H9 (cell line): ENCODE measurements around the gene NXT1. TPM values are rescaled to one million over a fixed set of nuclear protein-coding genes. Genes with fewer than 3 reads are reported as not detected.

Source experiments
- DNase-seq: peaks from one replicate; pipeline ENCODE4 v3.0.0-alpha.2; 2017
- H2AFZ ChIP-seq: one replicate; pipeline ENCODE4 v1.6.1; 2013; ENCODE audit warnings: mild to moderate bottlenecking, low read length, control low read depth, moderate library complexity
- H2AK5ac ChIP-seq: 2 replicates; pipeline ENCODE4 v1.6.1; 2013; ENCODE audit warnings: low read length, control low read depth, mixed read lengths; ENCODE audit not compliant: insufficient read length
- H2BK120ac ChIP-seq: one replicate; pipeline ENCODE4 v1.6.1; 2013; ENCODE audit warnings: low read depth, mild to moderate bottlenecking, low read length, control low read depth, inconsistent platforms; ENCODE audit not compliant: poor library complexity, severe bottlenecking
- H2BK12ac ChIP-seq: 2 replicates; pipeline ENCODE4 v1.6.1; 2013; ENCODE audit warnings: low read length, control low read depth, mixed read lengths, low read depth; ENCODE audit not compliant: insufficient read length
- H2BK15ac ChIP-seq: 2 replicates; pipeline ENCODE4 v1.6.1; 2013; ENCODE audit warnings: low read depth, low read length, control low read depth
- H2BK20ac ChIP-seq: one replicate; pipeline ENCODE4 v1.6.1; 2013; ENCODE audit warnings: low read depth, mild to moderate bottlenecking, low read length, control low read depth, inconsistent platforms; ENCODE audit not compliant: poor library complexity, severe bottlenecking
- H2BK5ac ChIP-seq: 2 replicates; pipeline ENCODE4 v1.6.1; 2013; ENCODE audit warnings: low read length, control low read depth, mixed read lengths; ENCODE audit not compliant: insufficient read length
- H3K14ac ChIP-seq: 2 replicates; pipeline ENCODE4 v1.6.1; 2013; ENCODE audit warnings: low read length, control low read depth; ENCODE audit not compliant: insufficient read depth
- H3K18ac ChIP-seq: 2 replicates; pipeline ENCODE4 v1.6.1; 2013; ENCODE audit warnings: low read depth, mild to moderate bottlenecking, mixed read lengths, low read length, control low read depth; ENCODE audit not compliant: insufficient read length
- H3K23ac ChIP-seq: 2 replicates; pipeline ENCODE4 v1.6.1; 2013; ENCODE audit warnings: low read length, control low read depth, mixed read lengths, low read depth; ENCODE audit not compliant: insufficient read length
- H3K23me2 ChIP-seq: 2 replicates; pipeline ENCODE4 v1.6.1; 2013; ENCODE audit warnings: low read depth, mild to moderate bottlenecking, mixed read lengths, low read length, control low read depth; ENCODE audit not compliant: insufficient read length, poor library complexity, severe bottlenecking
- H3K27ac ChIP-seq: 2 replicates; pipeline ENCODE4 v1.5.1; 2013; ENCODE audit warnings: low read length, control low read depth, mixed read lengths, low read depth; ENCODE audit not compliant: insufficient read length
- H3K27me3 ChIP-seq: 2 replicates; pipeline ENCODE4 v1.6.1; 2013; ENCODE audit warnings: low read length, control low read depth, inconsistent platforms; ENCODE audit not compliant: insufficient read depth
- H3K4ac ChIP-seq: 2 replicates; pipeline ENCODE4 v1.6.1; 2013; ENCODE audit warnings: low read depth, mild to moderate bottlenecking, control low read depth, inconsistent platforms, low read length, moderate library complexity
- H3K4me1 ChIP-seq: 2 replicates; pipeline ENCODE4 v1.6.1; 2013; ENCODE audit warnings: low read length, control low read depth, inconsistent platforms; ENCODE audit not compliant: insufficient read depth
- H3K4me2 ChIP-seq: 2 replicates; pipeline ENCODE4 v1.6.1; 2013; ENCODE audit warnings: low read length, control low read depth, mixed read lengths; ENCODE audit not compliant: insufficient read length, insufficient read depth
- H3K56ac ChIP-seq: 2 replicates; pipeline ENCODE4 v1.6.1; 2013; ENCODE audit warnings: low read depth, mild to moderate bottlenecking, mixed read lengths, low read length, control low read depth; ENCODE audit not compliant: insufficient read length
- H3K79me1 ChIP-seq: 2 replicates; pipeline ENCODE4 v1.6.1; 2013; ENCODE audit warnings: low read depth, mild to moderate bottlenecking, moderate library complexity, low read length, control low read depth, inconsistent platforms; ENCODE audit not compliant: insufficient read depth, poor library complexity, severe bottlenecking
- H3K79me2 ChIP-seq: 2 replicates; pipeline ENCODE4 v1.6.1; 2013; ENCODE audit warnings: low read length, control low read depth, inconsistent platforms; ENCODE audit not compliant: insufficient read depth
- H3K9ac ChIP-seq: 2 replicates; pipeline ENCODE4 v1.6.1; 2013; ENCODE audit warnings: low read length, control low read depth, mixed read lengths; ENCODE audit not compliant: insufficient read length; ENCODE audit errors: extremely low read depth
- H3K9me3 ChIP-seq: one replicate; pipeline ENCODE4 v1.6.1; 2013; ENCODE audit warnings: low read depth, low read length, inconsistent platforms; ENCODE audit not compliant: control insufficient read depth
- H3T11ph ChIP-seq: one replicate; pipeline ENCODE4 v1.6.1; 2013; ENCODE audit warnings: mild to moderate bottlenecking, low read length, control low read depth, inconsistent platforms
- H4K20me1 ChIP-seq: one replicate; pipeline ENCODE4 v1.6.1; 2013; ENCODE audit not compliant: control insufficient read depth, insufficient read length, insufficient read depth
- H4K5ac ChIP-seq: 2 replicates; pipeline ENCODE4 v1.6.1; 2013; ENCODE audit warnings: low read depth, mild to moderate bottlenecking, mixed read lengths, low read length, control low read depth; ENCODE audit not compliant: insufficient read length
- H4K8ac ChIP-seq: replicated peaks from 2 replicates; pipeline ENCODE4 v1.6.1; 2013; ENCODE audit warnings: low read length, control low read depth, mixed read lengths, low read depth; ENCODE audit not compliant: insufficient read length
- H4K91ac ChIP-seq: 2 replicates; pipeline ENCODE4 v1.6.1; 2013; ENCODE audit warnings: low read depth, mild to moderate bottlenecking, moderate library complexity, mixed read lengths, low read length, control low read depth; ENCODE audit not compliant: insufficient read length
- H3K27ac Mint-ChIP-seq, 3 experiments: 2 replicates in 2 of 3; 3 replicates in 1 of 3; pipeline ENCODE4 v1.8.0; 2020 to 2021; ENCODE audit warnings: mixed read lengths in 3 of 3, mild to moderate bottlenecking in 1 of 3, moderate library complexity in 1 of 3
- H3K27me3 Mint-ChIP-seq: 2 replicates; pipeline ENCODE4 v1.8.0; 2021; ENCODE audit warnings: low read depth, mild to moderate bottlenecking, moderate library complexity, mixed read lengths
- H3K36me3 Mint-ChIP-seq, 3 experiments: 2 replicates in 2 of 3; 3 replicates in 1 of 3; pipeline ENCODE4 v1.8.0; 2020 to 2021; ENCODE audit warnings: low read depth in 3 of 3, mixed read lengths in 3 of 3; ENCODE audit not compliant: insufficient read depth in 1 of 3
- H3K4me1 Mint-ChIP-seq, 2 experiments: 2 replicates each; pipeline ENCODE4 v1.8.0; 2020; ENCODE audit warnings: mixed read lengths in 2 of 2
- H3K4me3 Mint-ChIP-seq, 2 experiments: 2 replicates in 1 of 2; 3 replicates in 1 of 2; pipeline ENCODE4 v1.8.0; 2020 to 2021; ENCODE audit warnings: mild to moderate bottlenecking in 2 of 2, mixed read lengths in 2 of 2, moderate library complexity in 1 of 2
- H3K9me3 Mint-ChIP-seq, 2 experiments: 2 replicates in 1 of 2; 3 replicates in 1 of 2; pipeline ENCODE4 v1.8.0; 2020; ENCODE audit warnings: mild to moderate bottlenecking in 2 of 2, mixed read lengths in 2 of 2, moderate library complexity in 1 of 2
- WGBS: extraction: QIAGEN DNeasy Blood & Tissue Kit; methylation state at CpG from one replicate; pipeline ENCODE4 v1.1.7; 2013; ENCODE audit warnings: missing lambda C conversion rate, low lambda C conversion rate, mixed read lengths; ENCODE audit not compliant: insufficient read length; ENCODE audit errors: extremely low coverage; 5-methylcytosine and 5-hydroxymethylcytosine counted together
- total RNA-seq: library from RNA; stranded (reverse); gene quantifications from 2 replicates; pipeline ENCODE4 v1.2.1, GENCODE V29; 2021
- TF ChIP-seq, protein P1 (sequence below): fragments of 200-600 bp; sonication (generic); conservative IDR thresholded peaks from 3 replicates; pipeline ENCODE4 v1.8.0; 2021; ENCODE audit warnings: antibody characterized with exemption, mild to moderate bottlenecking

The NXT1 gene
- total RNA-seq, 1 experiment from 2014 or later, result 25.5 TPM

DNA sequence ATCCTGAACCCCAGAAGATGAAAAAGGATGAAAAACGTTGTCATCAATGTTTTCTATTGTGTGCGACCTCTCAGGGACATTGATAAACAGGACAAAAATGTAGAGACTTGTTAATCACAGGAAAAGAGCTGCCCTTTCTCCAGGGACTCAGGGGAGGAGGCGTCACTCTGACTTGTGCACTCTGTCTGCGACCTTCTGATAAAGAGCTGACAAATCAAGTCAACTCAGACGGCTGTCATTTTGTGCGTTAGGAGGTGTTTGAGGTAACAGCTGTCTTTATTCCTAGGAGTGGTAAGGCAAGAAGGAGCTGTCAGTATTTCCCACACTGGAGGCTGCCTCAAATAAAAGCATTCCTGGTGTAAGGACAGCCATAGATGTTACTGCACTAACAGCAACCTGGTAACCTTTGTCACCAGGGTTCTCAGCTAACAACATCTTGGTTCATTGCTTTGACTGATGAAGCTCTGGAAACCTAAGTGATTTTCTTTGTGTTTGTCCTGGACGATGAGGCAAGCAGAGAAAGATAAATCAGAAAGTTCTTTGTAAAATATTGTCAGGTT lies 38.6 kb upstream of the NXT1 start:
- H3K4ac ChIP-seq, result no peak overlapping the region
- no peak overlapping the region for H2BK12ac ChIP-seq
- H3K23me2 ChIP-seq, result no peaks in the 10 kb centered on the region
- no peak overlapping the region for H3K23ac ChIP-seq
- TF ChIP-seq, protein P1, sequence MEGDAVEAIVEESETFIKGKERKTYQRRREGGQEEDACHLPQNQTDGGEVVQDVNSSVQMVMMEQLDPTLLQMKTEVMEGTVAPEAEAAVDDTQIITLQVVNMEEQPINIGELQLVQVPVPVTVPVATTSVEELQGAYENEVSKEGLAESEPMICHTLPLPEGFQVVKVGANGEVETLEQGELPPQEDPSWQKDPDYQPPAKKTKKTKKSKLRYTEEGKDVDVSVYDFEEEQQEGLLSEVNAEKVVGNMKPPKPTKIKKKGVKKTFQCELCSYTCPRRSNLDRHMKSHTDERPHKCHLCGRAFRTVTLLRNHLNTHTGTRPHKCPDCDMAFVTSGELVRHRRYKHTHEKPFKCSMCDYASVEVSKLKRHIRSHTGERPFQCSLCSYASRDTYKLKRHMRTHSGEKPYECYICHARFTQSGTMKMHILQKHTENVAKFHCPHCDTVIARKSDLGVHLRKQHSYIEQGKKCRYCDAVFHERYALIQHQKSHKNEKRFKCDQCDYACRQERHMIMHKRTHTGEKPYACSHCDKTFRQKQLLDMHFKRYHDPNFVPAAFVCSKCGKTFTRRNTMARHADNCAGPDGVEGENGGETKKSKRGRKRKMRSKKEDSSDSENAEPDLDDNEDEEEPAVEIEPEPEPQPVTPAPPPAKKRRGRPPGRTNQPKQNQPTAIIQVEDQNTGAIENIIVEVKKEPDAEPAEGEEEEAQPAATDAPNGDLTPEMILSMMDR, result no peak
- no peak overlapping the region for H4K5ac ChIP-seq
- no peak overlapping the region for H2BK20ac ChIP-seq
- H4K91ac ChIP-seq, result no peak overlapping the region
- no CpG with 5 or more reads among the region's 7 CpGs for WGBS
- no peak overlapping the region for H4K8ac ChIP-seq
- no peaks in the 10 kb centered on the region for H3K79me1 ChIP-seq
- H3K36me3 Mint-ChIP-seq, result no peaks in the 10 kb centered on the region; a peak in 1 of 7 replicates
- H2AK5ac ChIP-seq, result no peak overlapping the region
- H3K27ac ChIP-seq, result no peak overlapping the region
- no peaks in the 10 kb centered on the region for H3K27me3 ChIP-seq
- no peak for DNase-seq
- H3K4me1 Mint-ChIP-seq, result no peaks in the 10 kb centered on the region
- H3K9ac ChIP-seq, result no peak overlapping the region
- H2BK5ac ChIP-seq, result no peak overlapping the region
- no peak overlapping the region for H2BK15ac ChIP-seq
- H3K9me3 Mint-ChIP-seq, result peaks cover 0 to 2% of the 10 kb centered on the region in 2 experiments; a peak in 1 of 5 replicates
- no peaks in the 10 kb centered on the region for H3K79me2 ChIP-seq
- H3K4me3 Mint-ChIP-seq, result no peak overlapping the region
- no peak overlapping the region for H3K27ac Mint-ChIP-seq
- H3K14ac ChIP-seq, result no peak overlapping the region
- no peak overlapping the region for H2BK120ac ChIP-seq
- H3K27me3 Mint-ChIP-seq, result peaks cover 28% of the 10 kb centered on the region
- no peak overlapping the region for H3K56ac ChIP-seq
- H4K20me1 ChIP-seq, result no peaks in the 10 kb centered on the region
- H3T11ph ChIP-seq, result no peak overlapping the region
- H3K18ac ChIP-seq, result no peak overlapping the region
- H3K4me2 ChIP-seq, result no peak overlapping the region
- H3K9me3 ChIP-seq, result no peaks in the 10 kb centered on the region
- H3K4me1 ChIP-seq, result no peaks in the 10 kb centered on the region
- H2AFZ ChIP-seq, result no peak overlapping the region
